H1 (cell line): ENCODE results near the gene LRP5. TPM values are rescaled to one million over a fixed set of nuclear protein-coding genes. Genes with fewer than 3 reads are reported as not detected.
A peak's percentile ranks its signal among the peaks of the same experiment; 100 is the strongest.

Experiments
- HDAC2 ChIP-seq, 2 experiments: fragments of 300-600 bp in 1 of 2; sonication (generic) in 1 of 2; IDR thresholded peaks; 2 replicates each; pipeline ENCODE4 v1.6.1; 2011 to 2012; ENCODE audit warnings: low read depth in 2 of 2, low read length in 2 of 2, mild to moderate bottlenecking in 2 of 2, moderate library complexity in 2 of 2, borderline replicate concordance in 1 of 2, inconsistent platforms in 1 of 2
- YY1 ChIP-seq: IDR thresholded peaks from 2 replicates; pipeline ENCODE4 v1.6.1; 2011; ENCODE audit warnings: low read depth, mild to moderate bottlenecking, low read length
- polyA plus RNA-seq, 7 experiments: library from polyadenylated mRNA; depleted of rRNA in 3 of 7; stranded (reverse) in 5 of 7; unstranded in 2 of 7; fragments of >200 nt in 5 of 7; fragments of 200-250 nt in 2 of 7; gene quantifications; 1 replicate in 5 of 7; 2 replicates in 1 of 7; 4 replicates in 1 of 7; pipeline versions ENCODE4 v1.2.1 to v1.2.3, GENCODE V29; 2011 to 2013; ENCODE audit warnings: missing spikeins in 2 of 7, mixed read lengths in 2 of 7
- total RNA-seq: library from RNA; stranded (reverse); fragmentation: NEBNext Ultra II Directional; extraction: Animal tissue kit (Norgen Biotek cat#: 25700); gene quantifications from 2 replicates; pipeline ENCODE4 v1.2.1, GENCODE V29; 2021

LRP5 gene
- total and polyA plus RNA-seq, 2 of the 8 experiments (the other 6 are each of a cell fraction or from before 2014, with no cell fraction given), result 19.0 to 38.9 TPM

GRCh38 chr11:68460741-68461574 lies 148.6 kb downstream of the LRP5 start, which contains the start of gene PPP6R3 (continued):
- TF ChIP-seq HDAC2 (IDR thresholded peaks at IDR 0.05; ENCODE audit: borderline replicate concordance in 1 of 2, low read depth in 2 of 2, low read length in 2 of 2) (no peak), YY1 (peak; percentile 90)
